ENCODE data around the gene DPH3. TPM values are rescaled to one million over a fixed set of nuclear protein-coding genes. Genes with fewer than 3 reads are reported as not detected.

Gene DPH3
- total and polyA plus RNA-seq, 9 of the 15 experiments (the other 6 are each of a cell fraction or from before 2014, with no cell fraction given), result 15.9 to 131 (median 38.7) TPM

DNA sequence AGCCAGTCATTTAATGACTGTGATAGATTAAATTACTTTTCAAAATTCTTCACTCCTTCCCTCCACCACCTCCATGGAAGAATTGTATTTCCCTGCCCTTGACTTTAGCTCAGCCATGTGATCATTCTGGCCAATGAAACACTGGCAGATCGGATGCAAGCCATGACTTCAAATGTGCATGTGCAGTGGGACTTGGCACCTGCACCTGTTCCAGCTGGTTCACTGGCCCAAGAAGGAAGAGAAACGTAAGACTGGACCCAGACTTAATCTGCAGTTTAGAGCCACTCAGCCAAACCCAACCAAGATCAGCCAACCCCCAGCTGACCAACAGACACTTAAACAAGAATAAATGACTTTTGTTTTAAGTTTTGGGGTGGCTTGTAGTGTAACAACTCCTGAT, 11.8 kb downstream of the DPH3 start:
- WGBS (ENCODE audit: insufficient coverage, low coverage, missing lambda C conversion rate), result 0% methylated on average over 2 of the region's 2 CpGs
- FAIRE-seq (no peak), ATAC-seq (no peak), DNase-seq (ENCODE audit: extremely low read depth in 1 of 4, low spot score in 3 of 4) (no peak)
- Histone ChIP-seq H2AFZ (ENCODE audit: low read depth, low read length) (no peak overlapping the region), H4K20me1 (replicated peaks; ENCODE audit: control insufficient read depth, insufficient read depth, low read length) (0 out of 2 replicates have a peak, but pooled peaks cover 5% of the 10 kb centered on the region), H3K9me3 (replicated peaks; ENCODE audit: control insufficient read depth, insufficient read depth, low read depth, low read length) (no peaks in the 10 kb centered on the region), H3K9ac (ENCODE audit: insufficient read depth in 1 of 2, low read depth in 2 of 2, low read length in 2 of 2) (no peak overlapping the region), H3K4me3 (no peak overlapping the region), H3K27me3 (ENCODE audit: control insufficient read depth in 2 of 2, insufficient read depth in 2 of 2, low read length in 2 of 2) (peaks cover 5 to 19% of the 10 kb centered on the region in 2 experiments; a peak in 3 of 5 replicates), H3K36me3 (ENCODE audit: control insufficient read depth, insufficient read depth, low read length) (no peaks in the 10 kb centered on the region), H3K79me2 (ENCODE audit: control insufficient read depth, insufficient read depth, low read length) (no peaks in the 10 kb centered on the region), H3K4me2 (ENCODE audit: insufficient read depth, low read length) (no peak overlapping the region), H3K4me1 (replicated peaks in 1 of 2; ENCODE audit: control insufficient read depth in 2 of 2, insufficient read depth in 2 of 2, low read length in 2 of 2) (no peaks in the 10 kb centered on the region), H3K9me1 (ENCODE audit: control insufficient read depth, insufficient read depth, low read length) (no peaks in the 10 kb centered on the region), H3K27ac (ENCODE audit: extremely low read depth, low read depth, low read length) (no peak overlapping the region)
- ChIA-PET CTCF (ENCODE audit: low intra/inter-chr PET ratio) (interaction anchor here (0.6 kb wide), 1 partner anchor 1144 kb away, joined by 3 read pairs; no protein-coding TSS in a partner anchor), POLR2A (interaction anchor here (0.6 to 2.8 kb wide), 3 partner anchors 12 to 107 kb away, joined by 3 to 8 read pairs (median 6); partner anchors contain the start of genes DPH3 and OXNAD1)
- no peak for TF ChIP-seq CAMTA2 (CRISPR knock-in tag; conservative IDR thresholded peaks at IDR 0.05)
- TF ChIP-seq, protein P1, sequence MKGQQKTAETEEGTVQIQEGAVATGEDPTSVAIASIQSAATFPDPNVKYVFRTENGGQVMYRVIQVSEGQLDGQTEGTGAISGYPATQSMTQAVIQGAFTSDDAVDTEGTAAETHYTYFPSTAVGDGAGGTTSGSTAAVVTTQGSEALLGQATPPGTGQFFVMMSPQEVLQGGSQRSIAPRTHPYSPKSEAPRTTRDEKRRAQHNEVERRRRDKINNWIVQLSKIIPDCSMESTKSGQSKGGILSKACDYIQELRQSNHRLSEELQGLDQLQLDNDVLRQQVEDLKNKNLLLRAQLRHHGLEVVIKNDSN (CRISPR knock-in tag; IDR thresholded peaks at IDR 0.05), result 0 out of 2 replicates have a peak, but pooled peaks have one; percentile 23
- TF ChIP-seq, protein P2, sequence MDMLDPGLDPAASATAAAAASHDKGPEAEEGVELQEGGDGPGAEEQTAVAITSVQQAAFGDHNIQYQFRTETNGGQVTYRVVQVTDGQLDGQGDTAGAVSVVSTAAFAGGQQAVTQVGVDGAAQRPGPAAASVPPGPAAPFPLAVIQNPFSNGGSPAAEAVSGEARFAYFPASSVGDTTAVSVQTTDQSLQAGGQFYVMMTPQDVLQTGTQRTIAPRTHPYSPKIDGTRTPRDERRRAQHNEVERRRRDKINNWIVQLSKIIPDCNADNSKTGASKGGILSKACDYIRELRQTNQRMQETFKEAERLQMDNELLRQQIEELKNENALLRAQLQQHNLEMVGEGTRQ (CRISPR knock-in tag; IDR thresholded peaks at IDR 0.05), result peak; percentile 36
- no TSS peak for BruUV-seq (replicated peaks)
- in situ Hi-C loops (cut with MboI) (no loop called here), intact Hi-C loops (cut with micrococcal nuclease) (no loop called here)

Data from K562 (cell line).